ENCODE data around the gene MXD3.
"Not testable (repeated sequence)": the region's sequence is repeated elsewhere in the genome, so short reads cannot be mapped to it uniquely, and the experiment has no call there.

Gene MXD3

DNA sequence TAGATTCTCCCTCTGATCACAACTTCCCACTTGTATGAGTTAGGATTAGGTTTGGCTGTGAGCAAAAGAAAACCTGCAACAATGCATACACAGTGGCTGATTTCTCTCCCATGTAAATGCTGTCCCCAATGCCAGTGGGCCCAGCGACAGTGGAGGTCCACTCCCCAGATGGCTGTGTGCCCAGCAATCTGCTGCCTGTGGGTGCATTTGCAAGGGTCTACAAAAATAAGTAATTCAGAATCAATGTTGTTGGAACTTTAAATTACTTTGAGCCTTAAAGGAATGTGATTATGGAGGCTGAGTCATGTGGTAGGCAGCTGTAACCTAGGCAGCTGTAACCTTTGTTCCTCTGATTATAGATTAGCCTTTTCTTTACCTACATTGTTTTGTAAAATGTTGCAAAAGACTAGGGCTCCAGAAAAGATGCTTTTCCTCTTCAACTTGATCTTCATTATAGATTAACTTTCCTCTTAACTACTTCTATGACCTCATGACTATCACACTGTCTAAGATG lies 14.2 kb upstream of the MXD3 start:
- no peak for DNase-seq

DNA sequence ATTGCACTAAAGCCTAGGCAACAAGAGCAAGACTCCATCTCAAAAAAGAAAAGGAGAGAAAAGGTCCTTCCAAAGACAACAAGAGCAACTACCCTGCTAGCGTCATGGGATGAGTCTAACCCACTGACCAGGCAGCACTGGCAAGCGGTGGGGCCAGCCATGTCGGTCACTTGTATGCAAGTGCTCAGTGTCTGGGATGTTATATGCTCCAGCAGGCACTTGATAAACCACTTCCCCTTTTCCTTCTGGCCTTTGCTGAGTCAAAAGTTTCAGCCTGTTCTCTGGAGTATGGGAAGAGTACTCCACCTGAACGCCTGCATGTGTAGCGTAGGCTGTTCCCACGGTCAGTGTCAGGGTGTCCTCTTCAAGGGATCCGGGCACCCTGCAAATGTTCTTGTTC lies 9.2 kb upstream of the MXD3 start:
- DNase-seq: no peak

DNA sequence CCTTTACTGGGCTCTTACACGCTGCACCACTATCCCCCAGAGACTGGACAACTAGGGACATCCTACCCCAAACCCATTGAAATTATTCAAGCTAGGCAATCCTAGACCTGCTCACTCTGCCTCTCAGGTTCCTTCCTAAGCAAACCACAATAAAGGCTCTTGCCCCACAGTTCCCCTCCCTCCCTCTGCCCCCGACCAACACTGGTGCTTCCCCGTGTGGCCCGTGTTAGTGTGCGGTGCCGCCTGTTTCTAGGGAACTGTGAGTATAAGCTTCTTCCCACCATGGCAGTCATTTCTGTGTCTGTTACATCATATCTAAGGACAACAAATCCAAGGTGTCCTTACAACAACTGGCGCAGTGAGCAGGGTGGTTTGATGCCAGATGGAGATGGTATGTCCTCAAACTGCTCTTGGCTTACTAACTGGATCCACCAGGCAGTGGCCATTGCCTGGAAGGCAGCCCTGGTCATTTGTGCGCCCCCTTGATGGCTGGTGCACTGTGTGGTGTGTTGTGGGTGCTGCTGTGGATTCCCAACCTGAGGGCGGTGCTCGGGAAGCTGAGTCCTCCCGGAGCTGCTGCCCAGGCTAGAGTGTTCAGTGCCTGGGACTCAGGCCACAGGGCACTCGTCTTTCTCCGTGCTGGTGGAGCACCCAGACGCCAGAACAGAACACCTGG lies 8.4 kb upstream of the MXD3 start:
- no peak for DNase-seq

DNA sequence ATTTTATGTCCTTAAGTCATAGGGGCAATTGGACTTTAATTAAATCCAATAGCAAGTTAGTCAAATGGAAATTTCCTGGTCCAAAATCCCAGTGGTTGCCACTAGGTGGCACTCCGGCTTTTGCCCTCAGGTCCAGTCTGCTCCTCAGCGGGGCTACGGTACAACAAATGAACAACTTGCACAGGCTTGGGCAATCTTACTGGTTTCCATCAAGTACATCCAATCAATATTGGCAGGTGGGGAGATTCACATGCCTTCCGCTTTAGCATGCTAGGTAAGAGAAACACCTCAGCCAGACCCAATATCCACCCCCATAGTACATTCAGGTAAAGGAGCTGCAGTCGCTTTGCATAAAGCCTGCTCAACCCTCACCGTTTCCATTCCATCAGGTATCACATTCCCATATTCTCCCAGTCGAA lies 6.3 kb upstream of the MXD3 start:
- DNase-seq: peak in 34 of 51 donors; percentile 3 to 72 (median 40)

DNA sequence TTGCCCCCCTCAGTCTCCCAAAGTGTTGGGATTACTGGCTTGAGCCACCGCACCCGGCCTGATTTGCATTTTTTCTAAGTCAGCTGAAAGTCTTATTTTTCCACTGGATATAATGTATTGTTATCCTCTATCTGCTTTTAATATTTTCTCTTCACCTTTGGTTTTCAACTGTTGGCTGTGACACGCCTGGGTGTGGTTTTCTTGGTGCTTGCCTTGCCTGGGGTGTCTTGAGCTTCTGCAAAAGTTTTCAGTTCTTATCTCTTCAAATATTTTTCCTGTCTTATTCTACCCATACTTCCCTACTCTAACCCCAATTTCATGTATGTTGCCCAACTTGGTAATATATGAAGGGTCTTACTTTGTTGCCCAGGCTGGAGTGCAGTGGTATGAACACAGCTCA lies 4.3 kb upstream of the MXD3 start:
- DNase-seq: no peak

DNA sequence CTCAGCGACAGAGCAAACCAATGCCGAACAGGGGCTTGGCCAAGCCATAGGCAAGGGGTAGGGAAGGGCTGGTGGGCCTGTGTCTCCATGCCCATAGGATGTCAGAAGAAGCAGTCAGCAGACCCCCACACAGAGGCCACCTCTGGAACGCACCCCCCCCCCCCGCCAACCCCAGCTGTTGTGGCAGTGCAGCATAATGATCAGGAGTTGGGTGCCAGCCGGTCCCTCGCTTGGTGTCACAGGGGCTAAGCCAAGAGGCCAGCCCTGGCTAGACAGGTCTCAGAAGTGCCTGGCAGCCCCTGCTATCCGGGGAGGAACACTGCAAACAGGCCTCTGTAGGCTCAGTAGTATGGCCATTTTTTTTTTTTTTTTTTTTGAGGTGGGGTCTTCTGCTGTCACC lies 3.7 kb upstream of the MXD3 start:
- no peak for DNase-seq

DNA sequence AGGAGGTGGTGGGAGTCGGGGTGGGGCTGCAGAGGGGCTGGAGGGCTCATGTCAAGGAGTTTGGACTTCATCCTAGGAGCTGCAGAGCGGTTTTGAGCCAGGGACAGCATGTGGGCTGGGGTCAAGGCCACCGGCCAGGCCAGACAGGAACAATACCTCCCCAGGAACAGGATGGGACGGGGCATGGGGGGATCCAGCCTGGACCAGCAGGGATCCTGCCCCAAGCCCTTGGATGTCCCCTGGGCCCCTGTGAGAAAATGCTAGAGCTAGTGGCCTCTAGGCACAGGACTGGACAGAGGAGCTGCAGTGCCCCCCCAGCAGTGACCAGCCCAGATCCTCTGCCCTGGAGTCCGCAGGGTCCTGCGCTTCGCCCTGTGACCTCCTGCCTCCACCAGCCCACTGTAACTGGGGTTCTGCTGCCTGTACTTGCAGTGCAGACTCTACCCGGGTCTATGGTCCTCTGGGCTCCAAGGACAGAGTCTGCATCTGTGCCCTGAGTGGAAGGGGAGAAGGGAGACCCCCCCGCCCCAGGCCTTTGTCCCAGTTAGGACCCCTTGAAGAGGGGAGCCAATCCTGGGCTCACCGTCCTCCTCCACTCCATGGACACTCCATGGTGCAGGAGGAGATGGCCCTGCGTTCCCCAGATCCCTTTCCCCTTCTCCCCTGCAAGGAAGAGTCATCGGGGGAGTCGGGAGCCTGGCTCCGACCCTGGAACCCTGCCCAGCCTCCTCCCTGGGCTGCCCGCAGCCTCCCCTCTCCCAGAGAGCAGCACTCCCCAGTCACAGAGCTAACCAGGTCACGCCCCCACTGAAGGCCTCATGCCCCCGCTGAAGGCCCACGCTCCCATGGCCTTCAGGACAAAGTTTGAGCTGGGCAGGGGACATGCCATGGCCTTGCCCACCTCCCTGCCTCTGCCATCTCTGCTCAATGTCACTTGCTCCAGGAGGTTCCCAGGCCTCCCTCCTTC lies 3.0 kb upstream of the MXD3 start:
- DNase-seq: no peak

DNA sequence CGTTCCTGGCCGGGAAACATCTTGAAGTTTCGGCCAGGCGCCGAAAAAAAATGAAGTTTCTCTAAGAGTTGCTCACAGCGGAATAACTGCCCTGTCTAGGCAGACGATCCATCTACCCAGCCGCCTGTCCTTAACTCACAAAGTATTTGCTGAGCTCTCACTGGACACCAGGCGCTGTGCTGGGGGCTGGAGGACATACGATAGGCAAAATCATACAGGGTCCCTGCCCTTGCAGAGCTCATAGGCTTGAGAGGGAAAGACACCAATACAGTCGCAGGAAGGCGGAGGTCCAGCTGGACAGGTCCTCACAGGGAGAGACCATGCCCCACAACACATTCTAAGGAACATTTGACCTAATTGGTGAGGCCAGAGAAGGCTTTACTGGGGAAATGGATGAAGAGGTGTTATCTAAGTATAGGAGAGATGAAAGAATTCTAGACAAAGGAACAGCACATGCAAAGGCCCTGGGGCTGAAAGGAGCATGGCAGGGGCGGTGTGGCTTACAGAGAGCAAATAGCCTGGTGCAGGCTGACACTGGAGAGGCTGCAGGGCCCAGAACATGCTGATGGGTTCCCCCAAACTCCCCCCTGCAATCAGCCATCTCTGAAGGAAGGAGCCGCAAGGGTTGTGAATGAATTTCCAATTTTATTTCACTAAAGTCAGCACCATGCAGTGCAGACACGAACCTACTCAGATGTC lies 2.0 kb upstream of the MXD3 start:
- DNase-seq: no peak

DNA sequence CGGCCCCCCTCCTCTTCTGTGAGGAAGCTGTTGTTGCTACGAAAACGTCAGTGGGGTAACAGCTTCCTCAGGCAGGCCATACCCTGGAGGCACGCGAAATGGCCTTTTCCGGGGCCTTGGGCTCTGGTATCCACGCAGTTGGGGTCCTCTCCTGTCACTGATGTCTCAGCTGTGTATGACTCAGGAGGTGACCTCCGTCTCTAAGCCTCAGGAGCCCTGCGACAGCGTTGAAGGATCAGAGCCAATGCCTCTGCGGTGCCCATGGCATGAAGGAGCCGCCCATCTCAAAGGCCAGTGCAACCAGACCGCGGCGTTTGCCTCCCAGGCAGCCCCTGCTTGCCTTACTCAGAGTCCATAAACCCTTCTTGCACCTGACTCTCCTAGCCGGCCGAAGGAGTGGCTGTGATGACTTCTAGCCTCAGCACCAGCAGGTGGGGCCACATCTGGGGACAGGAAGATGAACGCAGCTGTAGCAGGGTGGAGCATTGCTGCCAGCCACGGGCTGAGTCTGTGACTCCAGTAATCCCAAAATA lies 1.0 kb upstream of the MXD3 start:
- DNase-seq: no peak

DNA sequence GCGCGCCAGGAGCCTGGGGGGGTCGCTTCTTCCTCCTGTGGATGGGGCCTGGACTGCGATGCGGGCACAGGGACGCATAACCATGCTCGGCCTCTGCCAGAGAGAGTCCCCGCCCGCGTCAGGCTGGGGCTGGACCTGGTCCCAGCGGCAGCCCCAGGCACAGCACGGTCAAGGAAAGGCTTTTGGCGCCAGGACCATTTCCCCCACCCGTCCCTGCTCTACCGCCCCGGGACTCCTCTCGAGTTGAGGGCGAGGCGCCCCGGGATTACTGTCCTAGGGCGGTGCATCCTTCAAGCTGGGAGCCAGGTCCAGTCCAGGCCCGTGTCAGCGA lies 341 bp downstream of the MXD3 start:
- DNase-seq: no peak

DNA sequence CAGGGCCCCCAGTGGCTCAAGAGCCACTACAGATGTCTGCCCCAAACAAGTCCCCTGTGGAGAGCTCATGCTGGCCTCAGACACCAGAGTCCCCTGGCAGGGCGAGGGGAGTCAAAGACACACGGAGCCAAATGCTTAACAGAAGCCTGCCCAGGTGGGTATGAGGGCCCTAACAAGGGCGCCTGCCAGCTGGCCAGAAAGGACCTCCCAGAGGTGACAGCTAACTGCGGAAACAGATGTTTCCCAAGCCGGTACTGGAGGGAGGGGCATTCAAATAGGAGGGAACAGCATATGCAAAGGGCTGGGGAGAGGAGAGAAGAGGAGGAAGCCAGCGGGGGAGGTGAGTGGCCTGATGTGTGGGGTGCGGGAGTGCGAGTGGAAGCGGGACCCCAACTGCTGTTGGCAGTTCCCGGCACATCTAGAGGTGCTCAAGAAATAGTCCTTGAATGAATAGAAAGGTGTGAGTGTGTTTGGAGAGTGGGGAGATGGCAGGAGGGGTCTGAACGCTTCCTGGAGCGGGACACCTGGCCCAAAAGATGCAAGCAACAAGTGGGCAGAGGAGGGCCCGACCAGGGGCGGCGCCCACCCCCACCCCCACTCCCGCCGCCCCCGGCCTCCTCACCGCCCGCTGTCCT lies 824 bp downstream of the MXD3 start:
- no peak for DNase-seq

DNA sequence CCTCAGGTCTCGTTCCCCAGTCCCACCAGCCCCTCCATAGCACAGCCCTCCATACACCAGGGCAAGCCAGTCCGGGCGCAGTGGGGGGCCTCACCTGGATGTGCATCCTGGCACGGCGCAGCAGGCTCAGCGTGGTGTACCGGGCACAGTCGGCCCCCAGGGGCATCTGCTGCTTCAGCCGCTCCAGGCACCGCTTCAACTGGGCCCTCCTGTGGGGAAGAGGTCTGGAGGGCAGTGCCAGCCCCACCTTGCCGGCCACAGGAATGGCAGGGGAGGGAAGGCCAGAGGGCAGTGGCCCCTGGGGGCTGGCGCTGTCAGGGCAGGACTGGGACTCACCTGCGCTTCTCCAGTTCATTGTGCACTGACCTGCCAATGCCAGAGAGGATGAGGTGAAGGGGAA lies 1.4 kb downstream of the MXD3 start:
- DNase-seq: no peak

DNA sequence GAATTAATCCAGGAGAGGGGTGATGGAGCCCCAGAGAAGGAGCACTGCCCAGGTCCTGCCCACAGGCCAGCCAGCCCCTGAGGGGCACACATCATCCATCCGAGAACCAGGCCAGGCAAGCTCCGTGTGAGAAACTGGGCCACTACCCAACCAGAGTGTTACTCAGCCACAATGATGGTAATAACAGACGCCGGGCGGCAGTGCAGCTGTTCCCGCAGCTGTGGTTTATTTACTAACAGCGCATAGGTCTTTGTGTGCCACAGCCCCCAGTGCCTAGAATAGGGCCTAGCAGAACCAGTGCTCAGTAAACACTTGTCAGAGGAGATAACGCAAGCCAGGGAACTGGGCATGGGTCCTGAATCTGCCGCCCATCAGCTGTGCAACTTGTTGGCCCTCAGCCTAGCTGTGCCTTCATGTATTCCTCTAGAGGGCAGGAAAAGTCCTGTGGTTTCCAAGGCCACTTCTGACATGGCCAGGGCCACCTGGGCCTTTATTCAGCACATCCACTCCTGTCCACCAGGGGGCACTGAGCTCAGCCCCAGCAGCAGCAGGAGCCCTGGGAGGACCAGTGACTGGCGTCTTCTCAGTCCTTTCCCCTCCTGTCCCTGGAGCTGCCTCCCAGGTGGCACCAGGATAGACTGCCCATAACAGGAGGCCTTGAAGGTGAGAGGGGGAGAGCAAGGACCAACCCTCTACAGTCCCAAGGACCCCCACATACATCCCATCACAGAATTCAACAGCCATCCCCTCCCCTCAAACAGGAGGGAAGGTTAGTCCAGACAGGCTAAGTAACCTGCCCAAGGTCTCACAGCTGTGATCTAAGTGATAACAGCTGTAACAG lies 2.1 kb downstream of the MXD3 start:
- peak in 7 of 51 donors; percentile 14 to 31 (median 27) for DNase-seq

DNA sequence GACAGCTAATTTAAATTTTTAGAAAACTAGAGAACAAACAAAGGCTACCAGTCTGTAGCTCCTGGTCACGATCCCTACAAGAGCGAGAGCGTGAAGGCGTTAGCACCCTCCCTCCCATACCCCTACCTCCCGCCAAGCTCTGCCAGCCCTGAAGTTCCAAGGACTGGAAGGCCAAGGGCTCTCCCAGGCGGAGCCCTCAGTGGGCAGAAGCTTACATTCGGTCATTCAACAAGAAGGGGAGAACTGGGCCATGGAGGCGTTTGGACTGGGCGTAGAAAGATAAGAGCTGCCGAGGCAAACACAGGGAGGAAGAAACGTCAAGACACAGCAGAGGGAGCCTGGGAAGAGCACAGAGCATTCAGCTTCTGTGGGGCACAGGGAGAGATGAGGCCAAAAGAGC lies 3.0 kb downstream of the MXD3 start:
- no peak for DNase-seq

DNA sequence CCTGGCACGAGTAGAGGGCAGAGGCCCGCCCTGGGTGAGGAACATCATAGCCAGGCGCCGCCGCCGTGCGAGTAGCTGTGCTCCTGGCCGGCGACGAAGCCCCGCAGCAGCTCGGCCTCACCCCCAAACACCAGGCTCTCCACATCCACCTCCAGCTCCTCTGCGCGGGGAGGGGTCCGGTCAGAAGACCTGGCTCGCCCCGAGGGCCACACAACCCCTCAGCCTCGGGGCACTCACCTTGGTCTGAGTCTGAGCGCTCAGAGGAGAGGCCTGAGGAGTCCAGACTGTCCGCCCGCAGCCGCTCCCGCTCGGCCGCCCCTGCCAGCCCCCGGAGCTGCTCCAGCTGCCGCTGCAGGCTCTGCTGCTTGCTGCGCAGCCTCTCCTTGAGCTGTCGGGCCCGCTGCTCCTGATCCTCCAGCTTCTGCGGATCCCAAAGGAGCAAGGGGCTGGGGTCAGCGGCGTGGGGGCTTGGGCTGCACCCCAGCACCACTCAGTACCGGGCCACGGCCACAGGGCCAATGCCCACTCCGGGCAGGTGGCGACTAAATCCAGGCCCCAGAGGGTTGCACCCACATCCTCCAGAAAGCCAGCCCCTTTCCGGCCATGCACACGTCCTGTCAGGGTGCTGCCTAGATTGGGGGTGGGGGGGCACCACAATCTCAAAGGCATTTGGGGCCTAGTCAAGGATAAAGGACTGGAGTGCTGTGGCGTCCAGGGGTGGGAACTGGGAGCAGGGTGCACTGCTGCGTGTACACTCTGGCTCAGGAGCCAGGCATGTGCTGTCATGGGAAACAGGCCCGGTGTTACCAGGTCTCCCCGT lies 3.9 kb downstream of the MXD3 start:
- no peak for DNase-seq

DNA sequence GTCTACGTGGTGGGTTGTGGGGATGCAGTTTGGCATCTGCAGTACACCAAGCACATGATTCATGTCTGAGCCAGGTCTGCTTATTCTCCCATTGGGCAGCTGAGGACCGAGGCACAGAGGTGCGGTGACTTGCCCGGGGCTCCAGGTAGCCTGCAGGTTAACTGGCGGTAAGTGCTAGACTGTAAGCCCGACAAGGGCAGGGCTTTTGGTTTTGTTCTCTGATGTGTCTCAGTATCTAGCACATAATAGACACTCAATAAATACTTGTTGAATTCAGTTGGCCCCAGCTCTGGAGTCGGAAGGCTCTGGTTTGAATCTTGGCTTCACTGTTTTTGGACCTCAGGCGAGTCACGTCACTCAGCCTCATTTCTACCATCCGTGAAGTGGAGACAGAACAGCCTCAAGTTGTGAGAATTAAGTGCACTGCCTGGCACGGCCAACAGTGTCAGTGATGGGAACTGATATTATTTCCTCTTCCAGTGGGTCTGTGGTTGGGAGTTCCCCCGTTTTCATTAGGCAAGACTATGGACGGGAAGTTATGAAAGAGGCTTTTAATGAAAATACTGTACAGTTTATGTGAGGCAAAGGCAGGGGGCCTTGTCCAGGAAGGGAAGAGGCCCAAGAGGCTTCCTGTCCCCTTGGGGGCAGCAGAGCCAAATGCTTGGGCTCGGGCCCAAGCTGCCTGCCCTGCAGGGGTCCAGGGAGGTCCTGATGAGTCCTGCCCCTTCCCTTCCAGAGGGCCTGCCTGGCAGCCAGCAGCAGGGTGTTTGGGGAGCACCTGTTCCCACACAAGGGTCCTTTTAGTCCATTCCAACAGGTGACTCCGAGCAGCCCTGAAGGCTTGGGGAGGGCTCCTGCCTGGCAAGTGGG lies 4.8 kb downstream of the MXD3 start:
- no peak for DNase-seq

DNA sequence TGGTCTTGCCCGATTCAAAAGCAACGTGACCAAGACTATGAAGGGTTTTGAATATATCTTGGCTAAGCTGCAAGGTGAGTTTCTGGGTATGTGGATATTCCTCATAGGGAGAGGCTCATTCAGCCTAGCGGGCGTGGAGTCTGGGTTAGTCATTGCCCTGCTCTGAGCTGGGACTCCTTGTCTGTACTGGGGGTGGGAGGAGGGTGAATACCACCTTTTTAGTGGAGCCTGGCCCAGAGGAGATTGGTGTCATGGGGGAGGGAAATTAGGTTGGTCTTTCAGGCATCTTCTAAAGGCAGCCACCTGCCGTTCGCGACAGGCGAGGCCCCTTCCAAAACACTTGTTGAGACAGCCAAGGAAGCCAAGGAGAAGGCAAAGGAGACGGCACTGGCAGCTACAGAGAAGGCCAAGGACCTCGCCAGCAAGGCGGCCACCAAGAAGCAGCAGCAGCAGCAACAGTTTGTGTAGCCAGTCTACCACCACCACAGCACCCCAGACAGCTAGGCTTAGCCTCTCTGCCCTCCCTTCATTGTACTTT lies 5.5 kb downstream of the MXD3 start:
- not testable (repeated sequence) for DNase-seq
